Sigmoid colon (tissue), 7 donors: ENCODE results near the gene MTCL1. TPM values are rescaled to one million over a fixed set of nuclear protein-coding genes. Genes with fewer than 3 reads are reported as not detected.
"Not testable (repeated sequence)": the region's sequence is repeated elsewhere in the genome, so short reads cannot be mapped to it uniquely, and the experiment has no call there.

Experiments
- DNase-seq: peaks from one replicate; pipeline ENCODE4 v3.0.0-alpha.2; 2019
- H3K27ac ChIP-seq, 4 donors: fragments of 200-600 bp; sonication (generic); one replicate each; pipeline ENCODE4 v1.5.1; 2016 to 2019; ENCODE audit warnings: mild to moderate bottlenecking in 1 of 4
- H3K27me3 ChIP-seq, 3 donors: fragments of 200-600 bp; sonication (generic); one replicate each; pipeline ENCODE4 v1.5.1; 2019; ENCODE audit warnings: mild to moderate bottlenecking in 1 of 3
- H3K36me3 ChIP-seq, 4 donors: fragments of 200-600 bp; sonication (generic); one replicate each; pipeline ENCODE4 v1.5.1; 2016 to 2019
- H3K4me1 ChIP-seq, 4 donors: fragments of 200-600 bp; sonication (generic); one replicate each; pipeline ENCODE4 v1.5.1; 2017 to 2019
- H3K4me3 ChIP-seq, 4 donors: fragments of 200-600 bp; sonication (generic); one replicate each; pipeline ENCODE4 v1.5.1; 2017 to 2019; ENCODE audit warnings: mild to moderate bottlenecking in 2 of 4, moderate library complexity in 1 of 4
- H3K9me3 ChIP-seq, 4 donors: fragments of 200-600 bp in 3 of 4; sonication (generic) in 3 of 4; one replicate each; pipeline versions ENCODE4 v1.5.1 to v1.6.1; 2013 to 2019
- EP300 ChIP-seq, 4 donors: sonication (generic); formaldehyde crosslinking; IDR thresholded peaks; one replicate each; pipeline ENCODE4 v1.6.1; 2017; ENCODE audit warnings: antibody characterized with exemption in 4 of 4
- POLR2A ChIP-seq, 2 donors: fragments of 450-650 bp; IDR thresholded peaks; one replicate each; pipeline ENCODE4 v1.6.1; 2016; ENCODE audit warnings: antibody characterized with exemption in 2 of 2, mild to moderate bottlenecking in 2 of 2, moderate library complexity in 2 of 2
- POLR2AphosphoS5 ChIP-seq, 4 donors: sonication (generic); formaldehyde crosslinking; IDR thresholded peaks; one replicate each; pipeline ENCODE4 v1.6.1; 2017; ENCODE audit warnings: antibody characterized with exemption in 4 of 4
- WGBS, 2 donors: extraction: QIAGEN DNeasy Blood & Tissue Kit; methylation state at CpG; one replicate each; pipeline ENCODE4 v1.1.7; 2013; 5-methylcytosine and 5-hydroxymethylcytosine counted together
- intact Hi-C: fragments of 100-400 bp; cut with DNase I; formaldehyde crosslinking; loops from one replicate; pipeline ENCODE4 v1.15.1; 2023
- polyA plus RNA-seq, 3 donors: library from polyadenylated mRNA; stranded (reverse); fragments of 200-250 nt; gene quantifications; one replicate each; pipeline ENCODE4 v1.2.3, GENCODE V29; 2013
- total RNA-seq, 4 donors: library from RNA; depleted of rRNA; stranded (reverse); fragments of >200 nt; gene quantifications; one replicate each; pipeline ENCODE4 v1.1.0, GENCODE V29; 2016
- TF ChIP-seq, protein P1 (sequence below), 4 experiments: fragments of 450-650 bp in 3 of 4; fragments of 200-600 bp in 1 of 4; IDR thresholded peaks; one replicate each; pipeline ENCODE4 v1.5.1; 2016 to 2019; ENCODE audit warnings: antibody characterized with exemption in 4 of 4, mild to moderate bottlenecking in 3 of 4, moderate library complexity in 2 of 4
- donor health status: healthy with polysubstance abuse.
- donor health status: Bipolar disorder and iron deficiency.
- donor health status: healthy.

The MTCL1 gene
- total and polyA plus RNA-seq, 7 donors, result 0.69 to 133 (median 58.5) TPM

DNA sequence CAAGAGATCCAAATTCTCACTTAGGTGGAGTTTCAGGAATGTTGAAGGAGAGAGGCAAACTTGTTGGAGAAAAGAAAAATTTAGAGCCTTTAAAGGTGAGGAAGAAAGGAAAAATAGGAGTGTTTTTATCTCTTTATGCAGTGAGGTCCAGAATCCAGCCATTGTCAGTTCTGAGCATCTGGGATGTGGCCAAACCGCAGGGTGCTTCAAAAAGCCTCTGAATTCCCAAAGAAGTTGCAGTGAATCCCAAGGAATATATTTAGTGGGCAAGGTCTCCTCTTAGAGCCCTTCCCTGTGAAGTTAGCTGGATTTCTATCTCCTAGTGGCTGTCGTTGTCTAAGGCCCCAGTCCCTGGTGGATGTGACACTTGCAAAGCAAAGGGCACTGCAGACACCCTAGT is 51.2 kb downstream of the MTCL1 start:
- no peaks in the 10 kb centered on the region for H3K27me3 ChIP-seq
- no peaks in the 10 kb centered on the region for H3K9me3 ChIP-seq
- WGBS, 2 donors, result 78 to 87% methylated on average over 2 of the region's 2 CpGs
- peaks cover 0 to 86% (median 62%) of the 10 kb centered on the region in 4 donors for H3K4me1 ChIP-seq
- DNase-seq, result no peak
- intact Hi-C loops, result no loop called here
- TF ChIP-seq POLR2AphosphoS5 (IDR thresholded peaks at IDR 0.05) (no peak), POLR2A (IDR thresholded peaks at IDR 0.05) (no peak), EP300 (IDR thresholded peaks at IDR 0.05) (no peak)
- TF ChIP-seq, protein P1, sequence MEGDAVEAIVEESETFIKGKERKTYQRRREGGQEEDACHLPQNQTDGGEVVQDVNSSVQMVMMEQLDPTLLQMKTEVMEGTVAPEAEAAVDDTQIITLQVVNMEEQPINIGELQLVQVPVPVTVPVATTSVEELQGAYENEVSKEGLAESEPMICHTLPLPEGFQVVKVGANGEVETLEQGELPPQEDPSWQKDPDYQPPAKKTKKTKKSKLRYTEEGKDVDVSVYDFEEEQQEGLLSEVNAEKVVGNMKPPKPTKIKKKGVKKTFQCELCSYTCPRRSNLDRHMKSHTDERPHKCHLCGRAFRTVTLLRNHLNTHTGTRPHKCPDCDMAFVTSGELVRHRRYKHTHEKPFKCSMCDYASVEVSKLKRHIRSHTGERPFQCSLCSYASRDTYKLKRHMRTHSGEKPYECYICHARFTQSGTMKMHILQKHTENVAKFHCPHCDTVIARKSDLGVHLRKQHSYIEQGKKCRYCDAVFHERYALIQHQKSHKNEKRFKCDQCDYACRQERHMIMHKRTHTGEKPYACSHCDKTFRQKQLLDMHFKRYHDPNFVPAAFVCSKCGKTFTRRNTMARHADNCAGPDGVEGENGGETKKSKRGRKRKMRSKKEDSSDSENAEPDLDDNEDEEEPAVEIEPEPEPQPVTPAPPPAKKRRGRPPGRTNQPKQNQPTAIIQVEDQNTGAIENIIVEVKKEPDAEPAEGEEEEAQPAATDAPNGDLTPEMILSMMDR (IDR thresholded peaks at IDR 0.05), result no peak
- H3K4me3 ChIP-seq, result no peak overlapping the region
- H3K27ac ChIP-seq, result peak overlapping the region in 2 of 4 donors; percentile 36 to 85
- peaks cover 0 to 5% (median 0%) of the 10 kb centered on the region in 4 donors for H3K36me3 ChIP-seq

DNA sequence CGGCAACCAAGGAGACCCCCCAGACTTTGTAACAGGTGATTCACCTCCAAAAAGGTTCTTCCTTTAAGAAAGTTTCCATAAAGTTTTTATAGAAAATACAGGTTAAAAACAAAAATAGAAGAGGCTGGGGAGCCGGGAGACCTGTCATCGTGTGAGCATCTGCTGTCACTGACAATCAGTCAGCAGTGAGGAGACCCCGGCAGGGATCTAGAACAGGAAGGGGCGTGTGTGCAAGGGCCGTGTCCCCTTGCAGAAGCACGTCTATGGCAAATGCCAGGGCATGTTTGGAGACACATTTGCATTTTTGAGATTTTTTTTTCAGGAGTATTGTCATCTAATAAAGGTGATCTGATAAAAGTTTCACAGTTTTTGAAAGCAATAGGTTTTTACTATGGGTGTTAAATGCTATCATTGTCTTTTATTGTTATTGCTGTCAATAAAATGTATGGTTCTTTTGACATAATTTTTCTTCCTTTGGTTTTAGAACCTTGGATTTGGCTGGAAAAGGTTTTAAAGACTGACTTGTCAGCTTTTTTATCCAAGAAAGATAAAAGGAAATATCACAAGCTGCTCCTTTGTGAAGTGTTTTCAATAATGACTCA is 52.1 kb downstream of the MTCL1 start:
- 17 to 49% methylated on average over 7 of the region's 7 CpGs for WGBS, 2 donors
- TF ChIP-seq POLR2A (IDR thresholded peaks at IDR 0.05), result no peak
- Histone ChIP-seq H3K27ac (peak overlapping the region in 2 of 4 donors; percentile 36 to 85), H3K4me3 (no peak overlapping the region), H3K27me3 (no peaks in the 10 kb centered on the region), H3K36me3 (peaks cover 0 to 15% (median 0%) of the 10 kb centered on the region in 4 donors), H3K4me1 (peaks cover 0 to 84% (median 53%) of the 10 kb centered on the region in 4 donors), H3K9me3 (no peaks in the 10 kb centered on the region)
- intact Hi-C loops, result no loop called here
- DNase-seq, result no peak

DNA sequence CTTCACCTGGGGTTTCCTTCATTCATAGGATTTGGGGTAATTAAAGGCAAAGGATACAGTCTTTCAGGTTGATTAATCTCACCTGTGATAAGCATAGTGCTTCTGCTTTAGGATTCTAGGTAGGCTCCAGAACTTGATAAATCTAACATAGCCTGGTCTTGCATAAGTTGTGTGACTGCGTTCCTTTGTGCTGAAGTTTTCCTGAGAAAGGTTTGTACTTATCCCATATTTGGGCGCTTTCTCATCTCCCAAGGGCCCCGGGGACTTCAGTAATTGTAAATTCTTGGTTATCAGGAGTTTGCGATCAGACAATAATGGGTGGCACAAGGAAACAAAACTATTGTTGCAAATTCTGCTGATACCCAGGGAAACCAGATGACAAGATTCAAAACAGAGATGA is 53.1 kb downstream of the MTCL1 start:
- H3K4me1 ChIP-seq, result peaks cover 0 to 80% (median 49%) of the 10 kb centered on the region in 4 donors
- H3K36me3 ChIP-seq, result peaks cover 0 to 21% (median 0%) of the 10 kb centered on the region in 4 donors
- no peaks in the 10 kb centered on the region for H3K9me3 ChIP-seq
- H3K27ac ChIP-seq, result peak overlapping the region in 2 of 4 donors; percentile 82 to 85
- TF ChIP-seq POLR2A (IDR thresholded peaks at IDR 0.05) (no peak), POLR2AphosphoS5 (IDR thresholded peaks at IDR 0.05) (no peak), EP300 (IDR thresholded peaks at IDR 0.05) (no peak)
- TF ChIP-seq, protein P1 (IDR thresholded peaks at IDR 0.05), result no peak
- no peak for DNase-seq
- H3K27me3 ChIP-seq, result no peaks in the 10 kb centered on the region
- 48 to 86% methylated on average over 4 of the region's 4 CpGs for WGBS, 2 donors
- H3K4me3 ChIP-seq, result no peak overlapping the region
- intact Hi-C loops, result no loop called here

DNA sequence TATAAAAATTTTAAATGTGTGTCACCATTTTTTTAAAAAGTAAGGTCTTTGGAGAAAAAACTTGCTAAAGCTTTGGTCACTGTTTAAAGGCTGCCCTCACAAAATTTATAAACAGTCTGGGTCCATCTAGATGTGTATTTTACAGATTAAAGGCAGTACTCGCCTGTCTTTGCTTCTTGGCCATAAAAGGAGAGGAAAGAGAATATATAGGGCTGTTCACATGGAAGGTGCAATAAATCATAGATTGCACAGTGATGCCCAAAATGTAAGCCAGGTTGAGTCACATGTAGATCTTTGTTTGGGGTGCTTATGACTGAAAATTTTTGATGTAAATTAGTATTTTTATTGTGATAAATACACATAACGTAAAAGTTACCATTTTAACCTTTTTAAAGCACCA is 55.6 kb downstream of the MTCL1 start:
- intact Hi-C loops, result no loop called here
- peaks cover 0 to 16% (median 0%) of the 10 kb centered on the region in 4 donors for H3K36me3 ChIP-seq
- peak overlapping the region in 3 of 4 donors; percentile 75 to 85 (median 82) for H3K27ac ChIP-seq
- TF ChIP-seq EP300 (IDR thresholded peaks at IDR 0.05) (peak; percentile 25 to 87 (median 49)), POLR2AphosphoS5 (IDR thresholded peaks at IDR 0.05) (peak; percentile 49 to 78 (median 52)), POLR2A (IDR thresholded peaks at IDR 0.05) (no peak)
- TF ChIP-seq, protein P1 (IDR thresholded peaks at IDR 0.05), result no peak
- no peak overlapping the region for H3K4me3 ChIP-seq
- H3K27me3 ChIP-seq, result no peaks in the 10 kb centered on the region
- no peak for DNase-seq
- peaks cover 0 to 87% (median 61%) of the 10 kb centered on the region in 4 donors for H3K4me1 ChIP-seq
- H3K9me3 ChIP-seq, result no peaks in the 10 kb centered on the region
- 56 to 80% methylated on average over 2 of the region's 2 CpGs for WGBS, 2 donors

DNA sequence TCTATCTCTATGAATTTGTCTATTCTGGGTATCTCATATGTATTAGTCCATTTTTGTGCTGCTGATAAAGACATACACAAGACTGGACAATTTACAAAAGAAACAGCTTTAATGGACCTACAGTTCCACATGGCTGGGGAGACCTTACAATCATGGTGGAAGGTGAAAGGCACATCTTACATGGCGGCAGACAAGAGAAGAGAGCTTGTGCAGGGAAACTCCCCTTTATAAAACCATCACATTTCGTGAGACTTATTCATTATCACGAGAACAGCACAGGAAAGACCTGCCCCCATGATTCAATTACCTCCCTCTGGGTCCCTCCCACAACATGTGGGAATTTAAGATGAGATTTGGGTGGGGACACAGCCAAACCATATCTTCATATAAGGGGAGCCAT is 56.2 kb downstream of the MTCL1 start:
- Histone ChIP-seq H3K36me3 (peaks cover 0 to 16% (median 0%) of the 10 kb centered on the region in 4 donors), H3K27ac (peak overlapping the region in 3 of 4 donors; percentile 75 to 85 (median 82)), H3K4me1 (peaks cover 0 to 89% (median 65%) of the 10 kb centered on the region in 4 donors)
- DNase-seq, intact Hi-C loops, H3K9me3 ChIP-seq, H3K27me3 ChIP-seq, H3K4me3 ChIP-seq: not testable (repeated sequence)
- WGBS, 2 donors, result 93 to 95% methylated on average over 3 of the region's 3 CpGs
